GM23338 (cell line): ENCODE measurements around the gene DENND1B.

Experiments used
- POLR2AphosphoS5 ChIP-seq: IDR thresholded peaks from 2 replicates; pipeline ENCODE4 v1.6.1; 2016; ENCODE audit warnings: antibody characterized with exemption, low read depth
- TF ChIP-seq, protein P1 (sequence below), 2 experiments: fragments of 200-600 bp in 1 of 2; sonication (generic) in 1 of 2; conservative IDR thresholded peaks; 2 replicates each; pipeline versions ENCODE4 v1.5.1 to v1.6.1; 2016 to 2017; ENCODE audit warnings: antibody characterized with exemption in 2 of 2, low read depth in 2 of 2, mild to moderate bottlenecking in 2 of 2, moderate library complexity in 1 of 2

DNA sequence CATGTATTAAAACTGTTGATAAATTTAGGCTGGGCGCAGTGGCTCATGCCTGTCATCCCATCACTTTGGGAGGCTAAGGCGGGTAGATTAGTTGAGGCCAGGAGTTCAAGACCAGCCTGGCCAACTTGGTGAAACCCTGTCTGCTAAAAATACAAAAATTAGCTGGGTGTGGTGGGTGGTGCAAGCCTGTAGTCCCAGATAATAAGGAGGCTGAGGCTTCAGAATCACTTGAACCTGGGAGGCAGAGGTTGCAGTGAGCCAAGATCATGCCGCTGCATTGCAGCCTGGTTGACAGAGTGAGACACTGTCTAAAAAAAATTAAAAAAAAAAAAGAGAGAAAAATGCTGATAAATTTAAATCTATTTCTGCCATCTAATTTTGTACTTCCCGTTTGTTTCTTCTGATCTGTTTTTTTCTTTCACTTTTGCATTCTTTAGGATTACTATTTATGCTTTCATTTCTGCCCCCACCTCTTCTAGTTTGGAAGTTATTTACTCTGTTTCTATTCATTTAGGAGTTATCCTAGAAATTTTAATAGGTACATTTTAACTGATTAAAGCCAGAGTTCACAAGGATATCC, 3.2 kb upstream of the DENND1B start:
- TF ChIP-seq POLR2AphosphoS5 = no peak
- TF ChIP-seq, protein P1, sequence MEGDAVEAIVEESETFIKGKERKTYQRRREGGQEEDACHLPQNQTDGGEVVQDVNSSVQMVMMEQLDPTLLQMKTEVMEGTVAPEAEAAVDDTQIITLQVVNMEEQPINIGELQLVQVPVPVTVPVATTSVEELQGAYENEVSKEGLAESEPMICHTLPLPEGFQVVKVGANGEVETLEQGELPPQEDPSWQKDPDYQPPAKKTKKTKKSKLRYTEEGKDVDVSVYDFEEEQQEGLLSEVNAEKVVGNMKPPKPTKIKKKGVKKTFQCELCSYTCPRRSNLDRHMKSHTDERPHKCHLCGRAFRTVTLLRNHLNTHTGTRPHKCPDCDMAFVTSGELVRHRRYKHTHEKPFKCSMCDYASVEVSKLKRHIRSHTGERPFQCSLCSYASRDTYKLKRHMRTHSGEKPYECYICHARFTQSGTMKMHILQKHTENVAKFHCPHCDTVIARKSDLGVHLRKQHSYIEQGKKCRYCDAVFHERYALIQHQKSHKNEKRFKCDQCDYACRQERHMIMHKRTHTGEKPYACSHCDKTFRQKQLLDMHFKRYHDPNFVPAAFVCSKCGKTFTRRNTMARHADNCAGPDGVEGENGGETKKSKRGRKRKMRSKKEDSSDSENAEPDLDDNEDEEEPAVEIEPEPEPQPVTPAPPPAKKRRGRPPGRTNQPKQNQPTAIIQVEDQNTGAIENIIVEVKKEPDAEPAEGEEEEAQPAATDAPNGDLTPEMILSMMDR (conservative IDR thresholded peaks at IDR 0.05; ENCODE audit: low read depth in 2 of 2) = no peak
